Dermis microvascular lymphatic vessel endothelial cell (primary cell): ENCODE data around the gene SLC25A21. TPM values are rescaled to one million over a fixed set of nuclear protein-coding genes. Genes with fewer than 3 reads are reported as not detected.
"Not testable (repeated sequence)": the region's sequence is repeated elsewhere in the genome, so short reads cannot be mapped to it uniquely, and the experiment has no call there.

Source experiments
- DNase-seq, 2 donors: peaks; one replicate each; pipeline versions ENCODE4 v3.0.0 to v3.0.0-alpha.2; 2010; ENCODE audit warnings: low read depth in 2 of 2
- total RNA-seq: library from RNA; depleted of rRNA; stranded (reverse); fragments of >200 nt; gene quantifications from 2 replicates; pipeline ENCODE4 v1.2.1, GENCODE V29; 2014

Gene SLC25A21
- 0.38 and 1.0 TPM in 2 replicates for total RNA-seq

- DNase-seq: peak; percentile 26 to 79
These were observed at the start of gene SLC25A21 for GRCh38 chr14:37172024-37172869. Gene SLC25A21, minus strand, starts transcription at chr14:37172606.

GRCh38 chr14:37221073-37221472 is 48.7 kb upstream of the SLC25A21 start:
- no peak for DNase-seq

GRCh38 chr14:37215345-37215744 is 42.9 kb upstream of the SLC25A21 start:
- no peak for DNase-seq

GRCh38 chr14:37213016-37213415 is 40.6 kb upstream of the SLC25A21 start:
- DNase-seq: peak in 1 of 2 donors; percentile 78

GRCh38 chr14:37210448-37210847 is 38.0 kb upstream of the SLC25A21 start:
- no peak for DNase-seq

GRCh38 chr14:37209617-37210016 is 37.2 kb upstream of the SLC25A21 start:
- DNase-seq: not testable (repeated sequence)

- not testable (repeated sequence) for DNase-seq
These were observed 33.5 kb upstream of the SLC25A21 start for GRCh38 chr14:37205623-37206605.

GRCh38 chr14:37203423-37203822 is 31.0 kb upstream of the SLC25A21 start:
- DNase-seq: no peak

GRCh38 chr14:37202812-37203211 is 30.4 kb upstream of the SLC25A21 start:
- no peak for DNase-seq

- DNase-seq: peak in 1 of 2 donors; percentile 41
These were observed 29.9 kb upstream of the SLC25A21 start for GRCh38 chr14:37202265-37202664.

- DNase-seq: no peak
These were observed 29.3 kb upstream of the SLC25A21 start for GRCh38 chr14:37201724-37202123.

- DNase-seq: no peak
These were observed 26.5 kb upstream of the SLC25A21 start for GRCh38 chr14:37198907-37199306.

- DNase-seq: no peak
These were observed 25.8 kb upstream of the SLC25A21 start for GRCh38 chr14:37198273-37198598.

GRCh38 chr14:37197421-37198272 is 25.2 kb upstream of the SLC25A21 start, which contains the start of gene MIPOL1:
Gene MIPOL1, plus strand, starts transcription at chr14:37197937. Its CDS starts 49,952 bp downstream, at chr14:37247889.
- peak; percentile 60 to 91 for DNase-seq

- DNase-seq: no peak
These were observed 24.4 kb upstream of the SLC25A21 start for GRCh38 chr14:37196604-37197420.

- DNase-seq: peak; percentile 56 to 93
These were observed 22.9 kb upstream of the SLC25A21 start for GRCh38 chr14:37195327-37195726.

- no peak for DNase-seq
These were observed 22.3 kb upstream of the SLC25A21 start for GRCh38 chr14:37194698-37195097.

GRCh38 chr14:37189733-37190132 is 17.3 kb upstream of the SLC25A21 start:
- not testable (repeated sequence) for DNase-seq

- DNase-seq: not testable (repeated sequence)
These were observed 15.6 kb upstream of the SLC25A21 start for GRCh38 chr14:37187840-37188577.

- DNase-seq: no peak
These were observed 14.9 kb upstream of the SLC25A21 start for GRCh38 chr14:37187294-37187693.
